ENCODE data around the gene KCND3. TPM values are rescaled to one million over a fixed set of nuclear protein-coding genes. Genes with fewer than 3 reads are reported as not detected.
A peak's percentile ranks its signal among the peaks of the same experiment; 100 is the strongest.

KCND3 gene
- total RNA-seq, 1 experiment from 2014 or later, result 0.21 TPM

- Histone ChIP-seq H3K4me3 (ENCODE audit: insufficient read depth, low read depth, low read length) (no peak overlapping the region), H3K36me3 (replicated peaks; ENCODE audit: control insufficient read depth, insufficient read depth, low read length) (no peaks in the 10 kb centered on the region), H3K27me3 (ENCODE audit: control insufficient read depth, insufficient read depth, low read length) (no peaks in the 10 kb centered on the region)
- DNase-seq, result no peak
Measured at GRCh38 chr1:112001436-112001835, 12.0 kb upstream of the KCND3 start.

- H3K4me3 ChIP-seq (ENCODE audit: insufficient read depth, low read depth, low read length), result no peak overlapping the region
- H3K27me3 ChIP-seq (ENCODE audit: control insufficient read depth, insufficient read depth, low read length), result no peaks in the 10 kb centered on the region; the same call in 1 of the 2 replicates
- no peaks in the 10 kb centered on the region for H3K36me3 ChIP-seq (replicated peaks; ENCODE audit: control insufficient read depth, insufficient read depth, low read length)
- no peak for DNase-seq
Measured at GRCh38 chr1:112000048-112000447, 10.6 kb upstream of the KCND3 start.

- peaks cover 3% of the 10 kb centered on the region; the same call in 1 of the 2 replicates for H3K27me3 ChIP-seq (ENCODE audit: control insufficient read depth, insufficient read depth, low read length)
- no peaks in the 10 kb centered on the region for H3K36me3 ChIP-seq (replicated peaks; ENCODE audit: control insufficient read depth, insufficient read depth, low read length)
- no peak overlapping the region for H3K4me3 ChIP-seq (ENCODE audit: insufficient read depth, low read depth, low read length)
- no peak for DNase-seq
Measured at GRCh38 chr1:111998332-111998731, 8.9 kb upstream of the KCND3 start.

DNA sequence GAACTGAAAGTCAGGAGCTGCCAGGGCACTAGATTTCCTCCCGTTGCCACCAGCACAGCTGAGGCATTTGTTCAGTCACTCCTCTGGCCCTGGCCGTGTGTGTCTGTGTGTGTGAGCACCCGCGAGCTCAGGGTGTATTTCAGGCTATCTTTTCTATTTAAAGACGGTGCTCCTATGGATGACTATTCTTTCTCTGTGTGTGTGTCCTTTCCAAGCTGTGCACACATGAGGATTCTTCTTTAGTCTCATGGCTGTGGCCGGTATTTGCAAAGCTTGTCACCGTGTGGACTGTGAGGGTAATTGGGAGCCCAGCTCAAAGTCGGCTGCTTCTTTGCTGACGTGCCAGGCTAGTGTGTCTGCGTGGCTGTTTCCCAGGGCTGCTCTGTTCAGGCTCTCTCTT, 3.0 kb upstream of the KCND3 start:
- peaks cover 42% of the 10 kb centered on the region for H3K27me3 ChIP-seq (ENCODE audit: control insufficient read depth, insufficient read depth, low read length)
- no peaks in the 10 kb centered on the region for H3K36me3 ChIP-seq (replicated peaks; ENCODE audit: control insufficient read depth, insufficient read depth, low read length)
- no peak overlapping the region for H3K4me3 ChIP-seq (ENCODE audit: insufficient read depth, low read depth, low read length)
- DNase-seq, result no peak

DNA sequence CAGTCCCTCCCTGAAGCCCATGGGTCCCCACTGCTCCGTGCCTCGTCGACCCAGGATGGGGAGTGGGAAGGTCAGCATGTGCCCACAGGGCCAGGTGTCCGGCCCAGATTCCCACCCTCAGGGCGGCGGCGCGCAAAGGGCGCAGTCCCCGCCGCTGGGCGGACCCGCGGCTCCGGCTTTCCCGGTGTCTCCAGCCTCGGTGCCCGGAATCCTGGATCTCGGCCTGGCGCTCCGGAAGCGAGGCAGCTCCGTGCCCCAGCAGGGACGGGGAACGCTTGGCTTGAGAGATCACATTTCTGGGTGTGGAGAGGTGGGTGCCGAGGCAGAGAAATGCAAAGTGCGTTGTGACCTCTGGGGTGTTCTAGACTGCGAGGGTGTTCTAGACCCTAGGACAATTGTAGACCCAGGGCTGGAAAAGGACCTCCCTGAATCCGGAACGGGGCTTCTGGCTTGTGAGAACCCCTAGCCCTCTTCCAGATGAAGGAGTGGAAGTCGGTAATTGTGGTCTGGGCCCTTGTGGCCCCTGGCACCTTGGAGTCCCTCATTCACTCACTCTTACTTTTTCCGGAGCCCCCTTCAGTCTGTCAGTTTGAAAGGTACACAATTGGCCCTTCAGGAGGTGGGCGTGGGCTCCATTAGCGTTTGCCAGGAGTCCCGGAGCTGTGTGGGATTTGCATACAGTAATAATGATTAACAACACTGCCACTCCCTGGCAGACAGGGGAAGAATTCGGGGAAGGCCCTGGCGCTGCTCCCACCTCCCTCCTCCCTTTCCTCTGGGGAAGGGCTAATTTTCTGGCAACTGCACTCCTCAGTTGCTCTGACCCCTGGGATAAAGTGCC, 1.6 kb upstream of the KCND3 start:
- H3K27me3 ChIP-seq (ENCODE audit: control insufficient read depth, insufficient read depth, low read length), result peaks cover 51% of the 10 kb centered on the region
- H3K4me3 ChIP-seq (ENCODE audit: insufficient read depth, low read depth, low read length), result peak overlapping the region; percentile 46
- DNase-seq, result peak; percentile 76
- H3K36me3 ChIP-seq (replicated peaks; ENCODE audit: control insufficient read depth, insufficient read depth, low read length), result no peaks in the 10 kb centered on the region

GRCh38 chr1:111990026-111990877, 784 bp upstream of the KCND3 start:
- H3K4me3 ChIP-seq (ENCODE audit: insufficient read depth, low read depth, low read length), result peak overlapping the region; percentile 46
- H3K36me3 ChIP-seq (replicated peaks; ENCODE audit: control insufficient read depth, insufficient read depth, low read length), result no peaks in the 10 kb centered on the region
- peak; percentile 83 for DNase-seq
- peaks cover 51% of the 10 kb centered on the region for H3K27me3 ChIP-seq (ENCODE audit: control insufficient read depth, insufficient read depth, low read length)

DNA sequence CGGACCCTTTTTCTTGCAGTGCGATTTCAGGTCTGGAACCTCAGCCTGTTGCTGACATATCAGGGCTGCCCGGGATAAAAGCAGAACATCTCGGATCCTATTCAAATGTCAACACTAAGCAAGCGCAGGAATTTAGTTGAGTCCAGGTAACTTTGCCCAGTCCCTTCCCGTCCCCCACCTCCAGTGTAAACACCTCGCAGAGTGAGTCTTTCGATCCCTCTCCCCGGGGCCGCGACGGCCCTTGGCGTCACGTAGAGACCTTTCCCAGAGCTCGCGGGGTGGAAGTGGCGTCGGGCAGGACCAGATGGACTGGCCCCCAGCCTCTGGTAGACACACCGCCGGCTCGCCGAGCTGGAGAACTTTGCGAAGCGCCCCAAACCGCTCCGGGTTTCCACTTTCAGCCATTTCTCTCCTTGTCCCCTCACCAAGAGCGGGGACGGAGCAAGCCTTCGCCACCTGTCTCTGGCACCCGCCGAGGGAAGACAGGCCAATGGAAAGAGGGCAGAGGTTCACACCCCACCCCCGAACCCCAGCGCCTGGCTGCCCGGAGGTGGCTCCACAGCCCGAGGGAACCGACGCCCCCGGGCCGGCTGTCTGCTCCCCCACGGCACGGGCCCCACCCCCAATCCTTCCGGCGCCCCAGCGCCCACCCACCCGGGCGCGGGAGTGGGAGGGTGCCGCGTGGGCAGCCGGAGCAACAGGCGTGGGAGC, 570 bp downstream of the KCND3 start:
- Histone ChIP-seq H3K36me3 (replicated peaks; ENCODE audit: control insufficient read depth, insufficient read depth, low read length) (no peaks in the 10 kb centered on the region), H3K27me3 (ENCODE audit: control insufficient read depth, insufficient read depth, low read length) (peaks cover 51% of the 10 kb centered on the region), H3K4me3 (ENCODE audit: insufficient read depth, low read depth, low read length) (peak overlapping the region; percentile 46)
- peak; percentile 82 for DNase-seq

GRCh38 chr1:111988377-111988742, 1.1 kb downstream of the KCND3 start:
- no peaks in the 10 kb centered on the region for H3K36me3 ChIP-seq (replicated peaks; ENCODE audit: control insufficient read depth, insufficient read depth, low read length)
- DNase-seq, result no peak
- peaks cover 49% of the 10 kb centered on the region for H3K27me3 ChIP-seq (ENCODE audit: control insufficient read depth, insufficient read depth, low read length)
- no peak overlapping the region; the same call in 1 of the 2 replicates for H3K4me3 ChIP-seq (ENCODE audit: insufficient read depth, low read depth, low read length)

DNA sequence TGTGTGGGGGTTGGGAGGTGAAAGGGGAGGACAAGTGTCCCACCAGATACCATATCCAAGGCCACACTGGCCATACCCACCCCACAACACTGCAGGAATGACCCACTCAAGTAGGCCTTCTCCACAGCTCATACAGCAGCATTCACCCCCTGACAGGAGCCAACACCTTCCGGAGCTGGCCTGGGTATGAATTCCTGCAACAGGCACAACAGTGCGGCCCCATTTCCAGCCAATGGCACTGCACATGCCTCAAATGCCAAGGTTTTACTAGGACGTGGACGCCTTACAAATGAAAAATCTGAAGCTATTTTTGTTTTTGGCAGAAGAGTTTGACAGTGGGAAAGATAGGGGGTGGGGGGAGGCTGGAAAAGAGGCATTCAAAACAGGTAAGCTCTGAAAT, 2.0 kb downstream of the KCND3 start:
- no peak for DNase-seq
- no peaks in the 10 kb centered on the region for H3K36me3 ChIP-seq (replicated peaks; ENCODE audit: control insufficient read depth, insufficient read depth, low read length)
- H3K27me3 ChIP-seq (ENCODE audit: control insufficient read depth, insufficient read depth, low read length), result peaks cover 48% of the 10 kb centered on the region
- no peak overlapping the region for H3K4me3 ChIP-seq (ENCODE audit: insufficient read depth, low read depth, low read length)

DNA sequence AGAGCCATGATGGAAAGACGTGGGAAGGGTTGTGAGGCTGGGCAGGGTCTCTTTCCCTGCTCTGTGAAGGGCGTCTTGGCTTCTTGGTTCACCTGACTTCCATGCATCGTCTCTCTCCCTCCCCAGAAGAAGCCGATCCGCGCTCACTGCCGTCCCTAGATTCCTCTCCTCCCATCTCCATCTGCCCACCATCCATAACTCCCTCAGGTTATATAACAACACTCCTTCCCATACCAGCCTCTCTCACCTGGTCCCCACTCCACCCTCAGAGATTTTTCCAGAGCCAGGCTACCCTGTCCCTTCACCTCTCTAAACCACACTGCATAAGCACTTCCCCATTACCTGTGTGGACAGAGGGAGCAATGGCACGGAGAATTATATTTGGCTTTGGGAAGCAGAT, 6.0 kb downstream of the KCND3 start:
- peaks cover 21% of the 10 kb centered on the region for H3K27me3 ChIP-seq (ENCODE audit: control insufficient read depth, insufficient read depth, low read length)
- H3K4me3 ChIP-seq (ENCODE audit: insufficient read depth, low read depth, low read length), result no peak overlapping the region
- no peaks in the 10 kb centered on the region for H3K36me3 ChIP-seq (replicated peaks; ENCODE audit: control insufficient read depth, insufficient read depth, low read length)
- DNase-seq, result no peak

GRCh38 chr1:111982428-111982827, 7.0 kb downstream of the KCND3 start:
- Histone ChIP-seq H3K36me3 (replicated peaks; ENCODE audit: control insufficient read depth, insufficient read depth, low read length) (no peaks in the 10 kb centered on the region), H3K4me3 (ENCODE audit: insufficient read depth, low read depth, low read length) (no peak overlapping the region), H3K27me3 (ENCODE audit: control insufficient read depth, insufficient read depth, low read length) (peaks cover 10% of the 10 kb centered on the region)
- no peak for DNase-seq

GRCh38 chr1:111981871-111982270, 7.6 kb downstream of the KCND3 start:
- Histone ChIP-seq H3K27me3 (ENCODE audit: control insufficient read depth, insufficient read depth, low read length) (peaks cover 4% of the 10 kb centered on the region), H3K36me3 (replicated peaks; ENCODE audit: control insufficient read depth, insufficient read depth, low read length) (no peaks in the 10 kb centered on the region), H3K4me3 (ENCODE audit: insufficient read depth, low read depth, low read length) (no peak overlapping the region)
- no peak for DNase-seq

DNA sequence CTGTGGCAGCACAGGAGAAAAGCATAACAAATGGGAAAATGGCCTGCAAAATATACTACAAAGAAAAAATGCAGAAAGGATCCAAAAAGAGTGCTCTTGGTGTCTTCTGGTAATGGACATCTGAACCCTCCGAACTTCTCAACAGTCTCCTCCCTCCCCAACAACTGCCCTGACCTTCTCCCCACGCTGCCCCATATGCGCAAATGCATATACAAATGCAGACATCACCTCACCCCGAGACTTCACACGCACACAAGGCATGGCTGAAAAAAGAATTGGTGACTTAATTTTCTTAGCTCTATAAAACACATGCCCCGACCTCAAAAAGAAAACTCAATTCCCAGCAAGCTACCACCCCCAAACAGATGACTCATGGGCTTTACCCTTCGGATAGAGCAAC, 8.4 kb downstream of the KCND3 start:
- no peak overlapping the region for H3K4me3 ChIP-seq (ENCODE audit: insufficient read depth, low read depth, low read length)
- H3K36me3 ChIP-seq (replicated peaks; ENCODE audit: control insufficient read depth, insufficient read depth, low read length), result no peaks in the 10 kb centered on the region
- peak; percentile 28 for DNase-seq
- peaks cover 2% of the 10 kb centered on the region; the same call in 1 of the 2 replicates for H3K27me3 ChIP-seq (ENCODE audit: control insufficient read depth, insufficient read depth, low read length)

DNA sequence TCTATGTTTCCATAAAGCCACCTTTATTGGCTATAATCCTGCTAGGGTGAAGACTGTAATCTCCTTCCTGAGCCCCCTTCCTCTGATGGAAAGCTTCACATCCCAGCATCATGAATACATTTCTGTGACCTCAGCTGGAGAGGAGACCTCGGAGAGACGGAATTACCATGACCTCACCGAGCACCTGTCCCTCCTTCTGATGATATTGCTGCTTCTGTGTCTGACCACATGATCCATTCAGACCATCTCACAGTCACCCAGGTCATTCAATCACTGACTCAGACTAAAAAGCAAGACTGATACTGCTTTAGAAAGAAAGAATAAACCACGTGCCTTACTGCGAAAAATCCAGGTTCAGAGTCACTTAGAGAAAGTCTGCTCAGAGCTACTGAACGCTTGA, 8.8 kb downstream of the KCND3 start:
- Histone ChIP-seq H3K4me3 (ENCODE audit: insufficient read depth, low read depth, low read length) (no peak overlapping the region), H3K27me3 (ENCODE audit: control insufficient read depth, insufficient read depth, low read length) (peaks cover 2% of the 10 kb centered on the region; the same call in 1 of the 2 replicates), H3K36me3 (replicated peaks; ENCODE audit: control insufficient read depth, insufficient read depth, low read length) (no peaks in the 10 kb centered on the region)
- peak; percentile 16 for DNase-seq

Measured in H7 (cell line).